Hypothalamus (tissue), 51 donors: ENCODE results near the gene TIGD3.

Experiments
- DNase-seq, 51 donors: peaks; one replicate each; lab custom pipeline; 2025; lab: John Stamatoyannopoulos, UW

The TIGD3 gene, protein sequence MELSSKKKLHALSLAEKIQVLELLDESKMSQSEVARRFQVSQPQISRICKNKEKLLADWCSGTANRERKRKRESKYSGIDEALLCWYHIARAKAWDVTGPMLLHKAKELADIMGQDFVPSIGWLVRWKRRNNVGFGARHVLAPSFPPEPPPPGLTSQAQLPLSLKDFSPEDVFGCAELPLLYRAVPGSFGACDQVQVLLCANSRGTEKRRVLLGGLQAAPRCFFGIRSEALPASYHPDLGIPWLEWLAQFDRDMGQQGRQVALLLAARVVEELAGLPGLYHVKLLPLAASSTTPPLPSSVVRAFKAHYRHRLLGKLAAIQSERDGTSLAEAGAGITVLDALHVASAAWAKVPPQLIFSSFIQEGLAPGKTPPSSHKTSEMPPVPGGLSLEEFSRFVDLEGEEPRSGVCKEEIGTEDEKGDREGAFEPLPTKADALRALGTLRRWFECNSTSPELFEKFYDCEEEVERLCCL

DNA sequence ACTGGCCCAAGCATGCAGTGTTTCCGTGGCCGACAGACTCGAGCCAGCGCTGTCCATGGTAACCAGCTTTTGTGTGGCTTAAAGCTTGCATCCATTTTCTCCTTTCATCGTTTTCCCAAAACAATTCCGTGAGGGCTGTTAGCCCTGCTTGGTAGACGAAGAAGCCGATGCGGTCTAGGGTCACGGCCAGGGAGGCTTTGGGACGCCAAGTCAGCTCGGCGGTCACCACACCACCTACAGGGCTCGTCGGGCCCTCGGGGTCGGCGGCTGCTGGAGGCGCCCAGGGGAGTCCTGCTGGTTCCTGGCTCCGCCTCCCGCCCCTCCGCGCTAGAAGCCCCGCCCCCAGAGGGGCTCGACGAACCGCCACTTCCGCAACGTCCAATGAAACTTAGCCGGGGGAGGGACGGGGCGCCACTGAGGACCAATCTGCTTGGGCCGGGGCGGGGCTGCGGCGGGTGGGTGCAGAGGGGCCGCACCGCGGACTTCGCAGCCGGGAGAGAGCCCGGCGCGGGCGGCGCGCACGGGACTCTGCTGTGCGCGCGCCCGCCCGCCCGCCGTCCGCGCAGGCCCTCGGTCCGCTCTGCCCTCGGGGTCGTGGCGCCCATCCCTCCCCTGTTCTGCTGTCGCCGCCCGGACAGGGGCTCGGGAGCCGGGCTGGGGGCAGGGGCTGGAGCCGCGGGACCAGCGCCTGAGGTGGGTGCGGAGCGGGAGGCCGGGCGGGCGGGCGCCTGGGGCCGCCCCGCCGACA lies at the start of gene TIGD3:
TIGD3 (plus strand) TSS at position 487 of the 748 bp plus-strand sequence. CDS start 1,058 bp downstream, outside the sequence.
- peak; percentile 54 to 98 (median 94) for DNase-seq

DNA sequence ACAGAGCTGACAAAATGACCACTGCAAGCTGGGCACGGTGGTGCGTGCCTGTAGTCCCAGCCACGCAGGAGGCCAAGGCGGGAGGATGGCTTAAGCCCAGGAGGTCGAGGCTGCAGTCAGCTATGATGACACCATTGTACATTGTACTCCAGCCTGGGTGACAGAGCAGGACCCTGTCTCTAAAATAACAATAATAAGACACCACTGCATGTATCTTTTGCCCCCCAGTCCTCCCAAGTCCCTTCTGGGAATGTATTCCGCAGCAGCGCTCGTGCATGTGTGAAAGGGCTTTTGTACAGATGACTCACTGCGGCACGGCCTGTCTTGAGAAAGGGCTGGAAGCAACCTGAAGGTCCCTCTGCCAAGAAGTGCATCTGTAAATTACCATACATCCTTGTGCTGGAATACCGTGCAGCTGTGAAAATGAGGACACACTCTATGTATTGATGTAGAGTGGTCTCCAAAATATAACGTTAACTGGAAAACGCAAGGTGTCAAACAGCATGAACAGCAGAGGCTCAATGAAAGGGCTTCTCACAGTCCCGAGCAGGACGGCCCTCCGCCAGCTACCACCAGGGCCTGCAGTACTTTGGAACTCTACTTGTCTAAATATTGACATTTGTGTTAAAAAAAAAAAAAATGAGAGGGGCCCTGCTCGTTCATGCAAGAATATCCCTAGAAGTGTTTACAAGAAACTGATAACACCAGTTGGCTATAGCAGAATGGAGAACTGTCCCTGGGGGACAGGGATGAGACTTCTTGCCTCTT lies 48.9 kb upstream of the TIGD3 start:
- peak in 1 of 51 donors; percentile 23 for DNase-seq

DNA sequence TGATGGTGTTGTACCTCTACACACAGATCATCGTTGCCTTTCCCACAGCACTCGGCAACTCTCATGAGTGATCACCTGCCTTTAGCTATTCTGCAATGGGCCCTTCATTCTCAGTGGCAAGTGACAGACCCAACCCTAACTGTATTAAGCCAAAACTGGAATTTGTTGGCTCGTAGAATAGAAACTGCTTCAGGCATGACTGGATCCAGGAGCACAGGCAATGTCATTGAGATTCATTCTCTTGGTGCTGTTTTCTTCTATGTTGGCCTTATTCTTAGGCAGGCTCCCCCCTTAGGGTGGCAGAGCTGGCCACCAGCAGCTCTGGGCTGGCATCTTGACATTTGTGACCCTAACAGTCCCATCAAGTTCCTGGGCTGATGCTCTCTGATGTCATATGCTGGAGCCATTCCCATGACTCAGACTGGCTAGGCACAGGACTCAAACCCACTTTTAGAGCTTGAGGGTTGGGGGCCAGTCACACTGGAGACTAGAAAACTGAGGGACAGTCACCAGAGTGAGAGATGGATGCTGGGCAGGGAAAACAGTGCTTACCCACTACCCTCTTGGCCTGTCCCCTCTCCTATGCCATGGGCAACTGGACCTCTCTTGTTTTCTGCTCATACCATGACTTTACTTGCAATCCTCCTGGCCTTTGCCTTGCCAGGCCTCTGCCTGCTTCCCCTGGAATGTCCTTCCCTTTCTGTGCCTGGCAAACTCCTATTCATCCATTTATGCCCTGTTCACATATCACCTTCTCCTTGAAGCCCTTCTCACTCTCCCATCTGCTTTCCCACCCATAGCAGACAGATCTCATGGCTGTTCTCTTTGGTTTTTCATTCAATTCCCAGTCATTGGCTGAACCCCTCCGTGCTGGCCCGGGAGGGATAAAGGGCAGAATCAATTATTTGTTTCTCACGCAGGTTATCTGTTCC lies 47.0 kb upstream of the TIGD3 start:
- no peak for DNase-seq

DNA sequence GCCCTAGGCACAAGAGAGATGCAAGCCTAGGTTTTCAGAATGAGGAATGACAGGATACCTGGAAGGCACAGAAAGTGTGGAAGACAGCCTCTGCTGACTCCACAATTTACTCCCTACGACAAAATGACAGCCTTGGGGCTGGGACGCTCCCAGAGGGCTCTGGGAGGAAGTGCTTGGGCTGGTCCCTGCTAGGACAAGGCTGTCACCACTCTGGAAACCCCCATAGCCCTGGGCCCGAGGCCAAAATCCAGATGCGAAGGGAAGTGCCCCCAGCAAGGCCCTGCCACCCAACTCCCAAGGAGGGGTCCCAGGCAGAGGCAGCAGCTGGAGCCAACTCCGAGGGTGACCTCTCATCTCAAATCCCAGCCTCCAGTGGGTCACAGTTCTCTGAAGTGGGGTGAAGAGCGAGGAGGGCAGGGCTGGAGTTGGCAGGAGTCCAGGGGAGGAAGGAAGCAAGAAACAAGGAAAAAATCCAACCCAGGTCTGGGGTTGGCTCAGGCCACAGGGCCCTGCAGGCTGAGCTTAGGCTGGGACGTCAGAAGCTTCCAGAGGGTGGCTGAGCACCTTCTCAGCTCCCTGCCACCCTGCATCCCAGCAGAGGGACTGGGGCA lies 46.2 kb upstream of the TIGD3 start:
- DNase-seq: no peak

DNA sequence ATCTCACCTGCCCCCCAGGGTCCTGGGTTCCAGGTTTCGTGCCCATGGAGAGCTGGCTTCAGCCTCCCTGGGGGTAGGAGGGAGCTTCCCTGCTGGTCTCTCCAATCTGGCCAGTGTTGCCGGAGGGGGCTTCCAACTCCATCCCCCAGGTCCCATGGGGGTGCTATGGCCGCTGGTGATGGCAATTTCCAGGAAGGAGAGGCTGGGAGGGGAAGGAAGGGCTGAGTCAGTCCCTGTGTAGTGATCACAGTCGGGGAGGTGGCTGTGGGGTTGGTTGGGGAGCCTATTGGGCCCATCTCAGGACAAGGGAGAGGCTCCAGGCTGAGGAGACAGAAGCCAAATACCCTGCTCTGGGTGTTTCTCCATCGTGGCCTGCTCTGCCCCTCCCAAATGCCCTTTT lies 45.5 kb upstream of the TIGD3 start:
- no peak for DNase-seq

DNA sequence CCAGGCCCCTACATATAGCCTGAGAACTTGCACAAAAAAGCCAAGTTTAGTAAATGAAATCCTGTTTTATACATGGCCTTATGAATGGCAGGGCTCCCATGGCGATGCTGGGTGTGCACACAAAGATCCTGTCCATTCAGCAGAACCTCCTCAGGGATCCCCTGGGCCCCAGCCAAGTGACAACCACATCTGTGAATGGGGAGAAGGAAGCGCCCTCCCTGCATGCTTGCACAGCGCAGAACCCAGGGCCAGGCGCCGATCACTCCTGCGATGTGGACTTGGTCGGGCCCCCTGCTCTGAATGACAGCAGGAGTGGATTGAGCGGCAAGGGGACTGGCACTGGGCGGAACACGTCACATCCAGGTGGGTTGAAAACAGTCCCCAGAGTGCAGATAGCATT lies 44.3 kb upstream of the TIGD3 start:
- DNase-seq: peak in 11 of 51 donors; percentile 15 to 58 (median 34)

DNA sequence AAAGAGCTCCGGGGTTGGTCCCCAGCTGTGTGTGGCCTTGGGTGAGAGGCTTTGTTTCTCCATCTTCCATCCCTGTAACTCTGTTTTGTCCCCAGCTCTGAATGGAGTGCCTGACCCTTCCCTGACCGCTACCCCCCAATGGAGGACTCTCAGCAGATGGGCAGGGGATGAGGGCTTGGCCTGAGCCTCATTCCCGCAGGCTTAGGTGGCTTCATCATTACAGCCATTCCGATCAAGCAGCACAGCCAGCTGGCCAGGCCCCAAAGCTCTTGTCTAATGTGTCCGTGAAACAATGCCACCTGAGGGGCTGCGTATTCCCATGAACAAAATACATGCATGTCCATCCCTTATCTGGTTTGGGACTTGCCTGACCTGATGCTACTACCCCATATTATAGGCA lies 43.8 kb upstream of the TIGD3 start:
- peak in 1 of 51 donors; percentile 12 for DNase-seq

DNA sequence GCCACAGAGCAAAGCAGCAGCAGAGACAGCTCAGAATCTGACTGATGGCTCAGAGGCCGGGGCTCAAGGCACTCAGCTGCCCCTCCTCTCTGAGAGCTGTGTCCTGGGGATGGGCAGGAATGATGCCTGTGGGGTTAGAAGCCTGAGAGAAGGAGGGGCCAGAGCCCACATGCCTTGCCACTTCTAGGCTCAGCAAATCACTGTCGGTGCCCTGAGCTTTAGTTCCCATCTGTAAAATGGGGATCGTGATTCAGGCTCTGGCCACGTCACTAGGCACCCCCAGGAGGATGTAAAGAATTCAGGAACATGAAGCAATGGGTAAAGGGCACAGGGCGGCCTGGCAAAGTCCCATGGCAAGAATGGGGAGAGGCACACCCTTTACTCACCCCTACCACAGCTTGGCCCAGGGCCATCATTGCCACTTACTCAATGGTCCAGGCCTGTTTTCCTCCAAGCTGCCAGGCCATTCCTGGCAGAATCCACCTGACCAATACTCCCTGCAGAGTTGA lies 43.3 kb upstream of the TIGD3 start:
- no peak for DNase-seq

DNA sequence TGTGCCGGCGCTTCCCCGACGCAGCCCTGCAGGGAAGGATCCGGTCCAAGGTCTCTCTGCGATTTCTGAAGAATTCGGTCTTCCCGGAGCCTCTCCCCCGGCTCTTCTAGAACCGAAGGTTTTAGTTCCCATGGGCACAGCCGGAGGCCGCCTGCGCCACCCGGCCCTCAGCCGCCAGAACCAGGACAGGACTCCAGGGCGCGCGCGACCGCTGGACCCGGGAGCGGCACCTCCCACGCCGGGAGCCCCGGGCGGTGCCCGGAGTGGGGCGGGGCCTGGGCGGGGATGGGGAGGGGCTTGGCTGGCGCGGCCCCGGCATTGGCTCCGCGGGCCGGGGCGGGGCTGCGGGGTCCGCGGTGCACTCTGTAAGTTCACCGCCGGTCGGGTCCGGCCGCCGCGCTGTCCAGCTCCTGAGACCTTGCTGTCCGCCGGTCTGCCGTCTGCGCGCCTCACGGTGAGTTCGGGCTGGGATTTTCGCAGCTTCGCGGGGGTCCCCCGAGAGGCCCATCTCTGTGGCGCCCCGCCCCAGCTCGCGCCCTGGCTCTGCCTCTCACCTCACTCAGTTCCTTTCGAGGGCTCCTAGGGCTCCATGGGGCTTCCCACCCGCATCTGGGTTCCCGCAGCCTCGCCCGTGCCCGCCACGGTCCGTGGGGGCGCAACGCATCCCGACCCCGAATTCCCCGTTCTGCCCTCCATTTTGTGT lies 39.9 kb upstream of the TIGD3 start, which contains the start of gene CDC42EP2:
CDC42EP2 (plus strand) TSS at position 366 of the 703 bp plus-strand sequence. CDS start 6,033 bp downstream, outside the sequence.
- DNase-seq: peak; percentile 27 to 95 (median 82)

DNA sequence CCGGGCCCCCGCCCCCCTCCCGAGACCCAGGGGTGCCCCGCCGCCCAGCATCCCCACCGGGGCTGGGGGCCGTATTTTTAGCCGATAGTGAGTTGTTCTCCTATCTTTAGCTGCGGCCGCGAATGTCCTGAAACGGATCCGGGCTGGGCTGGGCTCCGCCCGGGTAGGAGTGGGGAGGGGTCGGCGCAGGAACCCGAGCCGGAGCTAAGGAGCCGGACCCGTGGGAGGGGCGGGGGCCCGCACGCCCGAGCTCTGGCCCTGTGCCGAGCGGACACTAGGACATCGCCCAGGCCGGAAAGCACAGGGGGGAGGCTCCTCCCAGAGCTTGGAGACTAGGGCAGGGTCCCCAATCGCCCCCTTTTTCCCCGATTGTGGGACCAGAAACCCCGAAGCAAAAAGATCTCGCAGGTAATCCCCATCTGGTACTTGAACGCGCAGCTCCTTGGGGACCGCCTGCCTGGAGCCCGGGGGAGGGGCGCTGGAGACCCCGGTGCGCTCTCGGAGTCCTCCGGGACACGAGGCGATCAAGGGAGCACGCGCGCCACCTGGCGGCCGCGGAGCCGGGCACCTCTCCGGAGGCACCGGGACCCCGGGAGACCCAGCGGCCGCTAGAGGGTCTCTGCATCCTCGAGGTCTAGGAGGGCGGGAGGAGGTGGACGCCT lies 39.2 kb upstream of the TIGD3 start:
- peak in 48 of 51 donors; percentile 22 to 88 (median 66) for DNase-seq

DNA sequence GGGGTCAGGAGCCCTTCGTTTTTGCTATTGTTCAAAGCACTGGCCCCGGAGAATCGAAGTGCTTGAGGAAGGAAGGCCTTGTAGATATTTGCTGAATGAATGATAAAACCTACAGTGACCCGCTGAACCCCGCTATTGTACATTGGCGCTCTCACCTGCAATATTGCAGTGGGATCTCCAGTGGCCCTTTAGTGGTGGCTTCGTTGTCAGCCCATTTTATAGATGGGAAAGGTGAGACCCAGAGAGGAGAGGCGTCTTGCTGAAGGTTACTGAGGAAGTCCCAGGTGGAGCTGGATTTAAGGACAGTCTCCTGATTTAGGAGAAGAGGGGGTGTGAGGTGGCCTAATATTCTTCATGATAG lies 38.7 kb upstream of the TIGD3 start:
- no peak for DNase-seq

DNA sequence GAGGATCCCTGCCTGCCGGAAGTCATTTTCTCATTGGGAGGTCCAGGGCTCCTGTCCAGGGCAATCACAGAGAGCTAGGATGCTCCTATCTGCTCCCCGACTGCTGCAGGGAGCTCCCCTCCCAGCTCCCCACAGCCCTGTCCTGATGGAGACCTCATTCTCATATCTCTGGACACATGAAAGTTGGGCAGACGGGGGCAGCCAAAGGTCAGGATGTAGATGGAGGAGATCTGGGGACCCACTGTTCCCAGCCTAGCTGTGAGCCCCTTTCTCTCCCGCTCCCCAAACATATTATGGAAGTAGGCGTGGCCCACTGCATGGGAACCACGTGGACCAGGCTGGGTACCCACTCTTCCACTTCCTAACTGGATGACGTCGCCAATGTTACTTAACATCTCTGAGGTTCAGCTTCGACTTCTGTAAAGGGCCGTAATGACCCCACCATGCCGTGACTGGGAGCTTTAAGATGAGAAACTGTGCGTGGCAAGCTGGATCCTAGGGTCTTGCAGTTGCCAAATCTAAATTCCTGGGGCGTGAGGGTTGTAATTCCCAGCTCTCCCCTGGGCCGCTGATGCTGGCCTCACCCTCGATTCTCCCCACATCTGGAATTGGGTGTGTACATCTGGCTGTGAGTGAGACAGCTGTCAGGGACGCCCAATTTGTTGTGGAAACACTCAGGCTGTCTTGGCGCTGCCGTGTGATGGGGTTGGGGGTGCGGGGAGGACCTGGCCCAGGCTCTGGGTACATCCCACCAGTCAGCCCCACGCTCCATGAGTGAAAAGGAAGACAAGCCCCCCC lies 38.1 kb upstream of the TIGD3 start:
- DNase-seq: no peak

DNA sequence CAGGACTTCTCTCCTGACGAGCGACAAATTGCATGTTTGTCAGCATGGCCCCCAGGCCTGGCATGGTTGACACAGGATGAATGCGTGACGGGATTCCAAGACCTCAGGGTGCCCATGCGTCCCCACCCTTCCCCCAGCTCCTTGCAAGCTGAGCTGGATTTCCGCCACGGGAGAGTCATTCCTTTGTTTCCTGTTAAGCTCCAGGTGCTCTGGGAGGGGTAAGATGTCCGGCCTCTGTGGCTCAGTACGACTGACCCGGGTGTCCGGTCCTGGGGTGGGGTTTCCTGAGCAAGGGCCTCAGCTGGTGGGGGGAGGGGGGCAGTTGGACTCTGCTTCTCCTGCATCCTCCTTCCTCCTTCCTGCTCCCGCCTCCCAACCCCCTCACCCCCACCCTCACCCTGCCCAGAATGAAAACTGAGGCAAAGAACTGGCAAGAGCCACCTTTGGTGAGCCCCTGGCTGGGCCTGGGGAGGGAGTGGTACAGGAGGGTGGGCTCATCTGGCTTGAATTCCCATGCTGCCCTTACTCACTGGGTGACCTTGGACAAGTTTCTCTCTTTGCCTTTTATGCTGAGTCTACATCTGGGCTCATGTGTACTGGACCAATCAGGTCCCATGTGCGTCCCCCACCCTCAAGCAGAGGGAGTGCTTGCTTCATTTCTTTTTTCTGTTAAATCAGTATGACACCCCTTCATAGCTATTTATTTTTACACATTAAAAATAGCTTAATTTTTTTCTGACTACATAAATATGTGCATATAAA lies 37.3 kb upstream of the TIGD3 start:
- no peak for DNase-seq

DNA sequence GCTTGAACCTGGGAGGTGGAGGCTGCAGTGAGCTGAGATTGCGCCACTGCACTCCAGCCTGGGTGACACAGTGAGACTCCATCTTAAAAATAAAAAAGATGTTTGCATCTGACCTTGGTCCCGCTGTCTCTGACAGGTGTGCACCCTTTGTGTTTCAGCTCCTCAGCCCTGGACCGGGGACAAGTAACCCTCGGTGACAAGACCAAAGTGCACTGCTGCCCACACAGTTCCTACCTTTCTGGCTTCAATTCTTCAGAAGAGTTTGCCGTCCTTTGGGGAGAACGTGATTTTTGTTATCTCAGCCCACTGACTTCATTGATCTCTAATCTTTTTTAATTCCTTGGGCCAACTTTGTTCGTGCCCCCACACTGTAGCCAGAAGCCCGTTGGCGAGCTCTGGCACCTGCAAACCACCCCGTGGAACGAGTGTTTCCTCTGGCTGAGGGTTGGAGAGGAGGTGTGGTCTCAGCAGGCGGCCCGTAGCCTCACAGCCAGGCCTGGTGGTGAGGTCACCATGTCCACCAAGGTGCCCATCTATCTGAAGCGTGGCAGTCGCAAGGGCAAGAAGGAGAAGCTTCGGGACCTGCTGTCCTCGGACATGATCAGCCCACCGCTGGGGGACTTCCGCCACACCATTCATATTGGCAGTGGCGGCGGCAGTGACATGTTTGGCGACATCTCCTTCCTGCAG lies 34.0 kb upstream of the TIGD3 start:
- no peak for DNase-seq

DNA sequence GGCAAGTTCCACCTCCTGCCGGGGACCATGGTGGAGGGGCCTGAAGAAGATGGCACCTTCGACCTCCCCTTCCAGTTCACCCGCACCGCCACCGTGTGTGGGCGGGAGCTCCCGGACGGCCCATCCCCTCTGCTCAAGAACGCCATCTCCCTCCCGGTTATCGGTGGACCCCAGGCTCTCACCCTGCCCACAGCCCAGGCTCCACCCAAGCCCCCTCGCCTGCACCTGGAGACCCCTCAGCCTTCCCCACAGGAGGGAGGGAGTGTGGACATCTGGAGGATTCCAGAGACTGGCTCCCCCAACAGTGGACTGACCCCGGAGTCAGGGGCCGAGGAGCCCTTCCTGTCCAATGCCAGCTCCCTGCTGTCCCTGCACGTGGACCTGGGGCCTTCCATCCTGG lies 33.5 kb upstream of the TIGD3 start:
- no peak for DNase-seq
